ENCODE results near the gene VAPA. TPM values are rescaled to one million over a fixed set of nuclear protein-coding genes. Genes with fewer than 3 reads are reported as not detected.

The VAPA gene
- total and polyA plus RNA-seq, 9 of the 15 experiments (the other 6 are each of a cell fraction or from before 2014, with no cell fraction given) = 219 to 902 (median 526) TPM

DNA sequence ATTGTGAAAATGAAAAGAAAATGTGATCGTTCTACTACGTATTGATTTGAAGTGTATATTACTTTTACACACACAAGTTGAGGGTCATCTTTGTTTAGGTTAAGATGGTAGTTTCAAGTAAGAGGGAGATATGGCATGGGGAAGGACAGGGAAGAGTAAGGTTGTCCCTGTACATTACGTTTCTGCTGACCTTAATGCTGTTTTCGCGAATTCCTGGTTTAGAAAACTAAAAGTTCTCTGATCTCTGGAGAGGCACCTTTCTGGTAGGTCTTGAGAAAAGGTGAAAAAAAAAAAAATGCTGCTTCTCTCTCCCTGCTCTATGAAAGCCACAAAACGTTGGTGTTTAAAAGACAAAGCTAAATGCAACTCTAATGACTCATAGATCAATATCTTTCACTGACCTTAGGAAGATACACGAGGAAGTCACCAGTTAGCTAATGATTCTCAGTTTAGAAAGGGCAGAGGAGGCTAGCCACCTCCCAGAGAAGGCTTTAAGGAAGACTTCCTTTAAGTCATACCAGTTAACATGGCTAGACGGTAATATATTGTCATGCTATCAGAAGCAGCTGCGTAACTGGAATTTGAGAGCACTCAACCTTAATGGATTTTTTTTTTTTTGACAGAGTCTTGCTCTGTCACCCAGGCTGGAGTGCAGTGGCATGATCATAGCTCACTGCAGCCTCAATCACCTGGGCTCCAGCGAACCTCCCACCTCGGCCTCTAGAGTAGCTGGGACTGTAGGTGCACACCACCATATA is 14.8 kb upstream of the VAPA start (continued):
- TF ChIP-seq ZEB2 (IDR thresholded peaks at IDR 0.05) (peak; percentile 88), NEUROD1 (IDR thresholded peaks at IDR 0.05; ENCODE audit: borderline replicate concordance, low read depth, low read length, partially characterized antibody) (peak; percentile 72), TBL1XR1 (IDR thresholded peaks at IDR 0.05; ENCODE audit: low read length in 2 of 2) (peak in 1 of 2 experiments; percentile 89; a peak in 2 of 4 replicates), ZNF133 (CRISPR knock-in tag; IDR thresholded peaks at IDR 0.05) (no peak), RBFOX2 (IDR thresholded peaks at IDR 0.05; ENCODE audit: low read depth, low read length) (peak; percentile 58), BCOR (IDR thresholded peaks at IDR 0.05) (peak; percentile 61; the same call in 1 of the 2 replicates), LEF1 (IDR thresholded peaks at IDR 0.05) (peak; percentile 95), ZNF253 (CRISPR knock-in tag; conservative IDR thresholded peaks at IDR 0.05) (no peak), MTA1 (IDR thresholded peaks at IDR 0.05; ENCODE audit: borderline replicate concordance) (peak; percentile 92), ZBTB17 (CRISPR knock-in tag; IDR thresholded peaks at IDR 0.05) (no peak), KHSRP (IDR thresholded peaks at IDR 0.05) (0 out of 2 replicates have a peak, but pooled peaks have one; percentile 7), ZNF124 (CRISPR knock-in tag; IDR thresholded peaks at IDR 0.05) (no peak), ZNF77 (CRISPR knock-in tag; IDR thresholded peaks at IDR 0.05) (no peak), GABPB1 (CRISPR knock-in tag; IDR thresholded peaks at IDR 0.05) (no peak), NRF1 (conservative IDR thresholded peaks at IDR 0.05 in 1 of 2, IDR thresholded peaks at IDR 0.05 in 1 of 2) (peak in 1 of 2 experiments; percentile 35; a peak in 2 of 4 replicates)
- TF ChIP-seq, protein P1, sequence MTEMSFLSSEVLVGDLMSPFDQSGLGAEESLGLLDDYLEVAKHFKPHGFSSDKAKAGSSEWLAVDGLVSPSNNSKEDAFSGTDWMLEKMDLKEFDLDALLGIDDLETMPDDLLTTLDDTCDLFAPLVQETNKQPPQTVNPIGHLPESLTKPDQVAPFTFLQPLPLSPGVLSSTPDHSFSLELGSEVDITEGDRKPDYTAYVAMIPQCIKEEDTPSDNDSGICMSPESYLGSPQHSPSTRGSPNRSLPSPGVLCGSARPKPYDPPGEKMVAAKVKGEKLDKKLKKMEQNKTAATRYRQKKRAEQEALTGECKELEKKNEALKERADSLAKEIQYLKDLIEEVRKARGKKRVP (CRISPR knock-in tag; IDR thresholded peaks at IDR 0.05) = no peak
- TF ChIP-seq, protein P2, sequence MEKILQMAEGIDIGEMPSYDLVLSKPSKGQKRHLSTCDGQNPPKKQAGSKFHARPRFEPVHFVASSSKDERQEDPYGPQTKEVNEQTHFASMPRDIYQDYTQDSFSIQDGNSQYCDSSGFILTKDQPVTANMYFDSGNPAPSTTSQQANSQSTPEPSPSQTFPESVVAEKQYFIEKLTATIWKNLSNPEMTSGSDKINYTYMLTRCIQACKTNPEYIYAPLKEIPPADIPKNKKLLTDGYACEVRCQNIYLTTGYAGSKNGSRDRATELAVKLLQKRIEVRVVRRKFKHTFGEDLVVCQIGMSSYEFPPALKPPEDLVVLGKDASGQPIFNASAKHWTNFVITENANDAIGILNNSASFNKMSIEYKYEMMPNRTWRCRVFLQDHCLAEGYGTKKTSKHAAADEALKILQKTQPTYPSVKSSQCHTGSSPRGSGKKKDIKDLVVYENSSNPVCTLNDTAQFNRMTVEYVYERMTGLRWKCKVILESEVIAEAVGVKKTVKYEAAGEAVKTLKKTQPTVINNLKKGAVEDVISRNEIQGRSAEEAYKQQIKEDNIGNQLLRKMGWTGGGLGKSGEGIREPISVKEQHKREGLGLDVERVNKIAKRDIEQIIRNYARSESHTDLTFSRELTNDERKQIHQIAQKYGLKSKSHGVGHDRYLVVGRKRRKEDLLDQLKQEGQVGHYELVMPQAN (IDR thresholded peaks at IDR 0.05; ENCODE audit: borderline replicate concordance) = peak; percentile 24; the same call in 1 of the 2 replicates
- TF ChIP-seq, protein P3, sequence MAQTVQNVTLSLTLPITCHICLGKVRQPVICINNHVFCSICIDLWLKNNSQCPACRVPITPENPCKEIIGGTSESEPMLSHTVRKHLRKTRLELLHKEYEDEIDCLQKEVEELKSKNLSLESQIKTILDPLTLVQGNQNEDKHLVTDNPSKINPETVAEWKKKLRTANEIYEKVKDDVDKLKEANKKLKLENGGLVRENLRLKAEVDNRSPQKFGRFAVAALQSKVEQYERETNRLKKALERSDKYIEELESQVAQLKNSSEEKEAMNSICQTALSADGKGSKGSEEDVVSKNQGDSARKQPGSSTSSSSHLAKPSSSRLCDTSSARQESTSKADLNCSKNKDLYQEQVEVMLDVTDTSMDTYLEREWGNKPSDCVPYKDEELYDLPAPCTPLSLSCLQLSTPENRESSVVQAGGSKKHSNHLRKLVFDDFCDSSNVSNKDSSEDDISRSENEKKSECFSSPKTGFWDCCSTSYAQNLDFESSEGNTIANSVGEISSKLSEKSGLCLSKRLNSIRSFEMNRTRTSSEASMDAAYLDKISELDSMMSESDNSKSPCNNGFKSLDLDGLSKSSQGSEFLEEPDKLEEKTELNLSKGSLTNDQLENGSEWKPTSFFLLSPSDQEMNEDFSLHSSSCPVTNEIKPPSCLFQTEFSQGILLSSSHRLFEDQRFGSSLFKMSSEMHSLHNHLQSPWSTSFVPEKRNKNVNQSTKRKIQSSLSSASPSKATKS (CRISPR knock-in tag; IDR thresholded peaks at IDR 0.05) = no peak
- TF ChIP-seq, protein P4, sequence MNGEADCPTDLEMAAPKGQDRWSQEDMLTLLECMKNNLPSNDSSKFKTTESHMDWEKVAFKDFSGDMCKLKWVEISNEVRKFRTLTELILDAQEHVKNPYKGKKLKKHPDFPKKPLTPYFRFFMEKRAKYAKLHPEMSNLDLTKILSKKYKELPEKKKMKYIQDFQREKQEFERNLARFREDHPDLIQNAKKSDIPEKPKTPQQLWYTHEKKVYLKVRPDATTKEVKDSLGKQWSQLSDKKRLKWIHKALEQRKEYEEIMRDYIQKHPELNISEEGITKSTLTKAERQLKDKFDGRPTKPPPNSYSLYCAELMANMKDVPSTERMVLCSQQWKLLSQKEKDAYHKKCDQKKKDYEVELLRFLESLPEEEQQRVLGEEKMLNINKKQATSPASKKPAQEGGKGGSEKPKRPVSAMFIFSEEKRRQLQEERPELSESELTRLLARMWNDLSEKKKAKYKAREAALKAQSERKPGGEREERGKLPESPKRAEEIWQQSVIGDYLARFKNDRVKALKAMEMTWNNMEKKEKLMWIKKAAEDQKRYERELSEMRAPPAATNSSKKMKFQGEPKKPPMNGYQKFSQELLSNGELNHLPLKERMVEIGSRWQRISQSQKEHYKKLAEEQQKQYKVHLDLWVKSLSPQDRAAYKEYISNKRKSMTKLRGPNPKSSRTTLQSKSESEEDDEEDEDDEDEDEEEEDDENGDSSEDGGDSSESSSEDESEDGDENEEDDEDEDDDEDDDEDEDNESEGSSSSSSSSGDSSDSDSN (IDR thresholded peaks at IDR 0.05; ENCODE audit: borderline replicate concordance in 1 of 2, low read depth in 2 of 2, low read length in 2 of 2) = peak in 1 of 2 experiments; percentile 64; a peak in 1 of 4 replicates
- TF ChIP-seq, protein P5, sequence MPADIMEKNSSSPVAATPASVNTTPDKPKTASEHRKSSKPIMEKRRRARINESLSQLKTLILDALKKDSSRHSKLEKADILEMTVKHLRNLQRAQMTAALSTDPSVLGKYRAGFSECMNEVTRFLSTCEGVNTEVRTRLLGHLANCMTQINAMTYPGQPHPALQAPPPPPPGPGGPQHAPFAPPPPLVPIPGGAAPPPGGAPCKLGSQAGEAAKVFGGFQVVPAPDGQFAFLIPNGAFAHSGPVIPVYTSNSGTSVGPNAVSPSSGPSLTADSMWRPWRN (IDR thresholded peaks at IDR 0.05; ENCODE audit: low read depth) = peak; percentile 66; the same call in 1 of the 2 replicates
